GM12878 (cell line): ENCODE measurements around the gene B3GNT3.

Experiments used
- CHD2 ChIP-seq: IDR thresholded peaks from 2 replicates; pipeline ENCODE4 v1.6.1; 2011; ENCODE audit warnings: low read depth, low read length, improper control_type of control experiment, borderline replicate concordance
- CTCF ChIP-seq, 3 experiments: IDR thresholded peaks in 2 of 3; conservative IDR thresholded peaks in 1 of 3; 2 replicates each; pipeline ENCODE4 v1.5.1; 2011; ENCODE audit warnings: low read depth in 3 of 3, low read length in 3 of 3, mild to moderate bottlenecking in 3 of 3, control low read depth in 2 of 3, moderate library complexity in 2 of 3, inconsistent platforms in 1 of 3, mixed read lengths in 1 of 3; ENCODE audit not compliant: control insufficient read depth in 2 of 3, insufficient read depth in 1 of 3; ENCODE audit errors: extremely low read depth in 1 of 3
- DPF2 ChIP-seq: fragments of 450-650 bp; IDR thresholded peaks from 2 replicates; pipeline ENCODE4 v1.6.1; 2017; ENCODE audit warnings: mild to moderate bottlenecking
- EP300 ChIP-seq, 2 experiments: fragments of 150-350 bp in 1 of 2; IDR thresholded peaks; 2 replicates each; pipeline ENCODE4 v1.6.1; 2011 to 2012; ENCODE audit warnings: low read depth in 2 of 2, low read length in 2 of 2, borderline replicate concordance in 1 of 2, improper control_type of control experiment in 1 of 2, inconsistent platforms in 1 of 2; ENCODE audit not compliant: control insufficient read depth in 1 of 2
- ETV6 ChIP-seq, 2 experiments: fragments of 450-650 bp in 1 of 2; IDR thresholded peaks in 1 of 2; conservative IDR thresholded peaks in 1 of 2; 2 replicates each; pipeline ENCODE4 v1.6.1; 2014; ENCODE audit warnings: antibody characterized with exemption in 1 of 2, borderline replicate concordance in 1 of 2, low read depth in 1 of 2, mild to moderate bottlenecking in 1 of 2, moderate library complexity in 1 of 2
- EZH2 ChIP-seq: IDR thresholded peaks from 2 replicates; pipeline ENCODE4 v1.6.1; 2012; ENCODE audit warnings: low read depth, mild to moderate bottlenecking, control low read depth, inconsistent platforms, low read length, borderline replicate concordance; ENCODE audit not compliant: control insufficient read depth
- MLLT1 ChIP-seq: fragments of 450-650 bp; IDR thresholded peaks from 2 replicates; pipeline ENCODE4 v1.6.1; 2016; ENCODE audit warnings: mild to moderate bottlenecking
- POLR2A ChIP-seq: IDR thresholded peaks from 2 replicates; pipeline ENCODE4 v1.6.1; 2011; ENCODE audit warnings: low read depth, mild to moderate bottlenecking, low read length
- REST ChIP-seq: IDR thresholded peaks from 2 replicates; pipeline ENCODE4 v1.6.1; 2012; ENCODE audit warnings: mild to moderate bottlenecking, low read depth, low read length
- TF ChIP-seq, protein P1 (sequence below): fragments of 450-650 bp; formaldehyde crosslinking; IDR thresholded peaks from 2 replicates; pipeline ENCODE4 v1.5.0; 2022; ENCODE audit warnings: mild to moderate bottlenecking, missing genetic modification characterization
- TF ChIP-seq, protein P2 (sequence below): fragments of 450-650 bp; conservative IDR thresholded peaks from 2 replicates; pipeline ENCODE4 v1.6.1; 2017; ENCODE audit warnings: mild to moderate bottlenecking, moderate library complexity

- no peak for TF ChIP-seq CHD2
- TF ChIP-seq, protein P1, sequence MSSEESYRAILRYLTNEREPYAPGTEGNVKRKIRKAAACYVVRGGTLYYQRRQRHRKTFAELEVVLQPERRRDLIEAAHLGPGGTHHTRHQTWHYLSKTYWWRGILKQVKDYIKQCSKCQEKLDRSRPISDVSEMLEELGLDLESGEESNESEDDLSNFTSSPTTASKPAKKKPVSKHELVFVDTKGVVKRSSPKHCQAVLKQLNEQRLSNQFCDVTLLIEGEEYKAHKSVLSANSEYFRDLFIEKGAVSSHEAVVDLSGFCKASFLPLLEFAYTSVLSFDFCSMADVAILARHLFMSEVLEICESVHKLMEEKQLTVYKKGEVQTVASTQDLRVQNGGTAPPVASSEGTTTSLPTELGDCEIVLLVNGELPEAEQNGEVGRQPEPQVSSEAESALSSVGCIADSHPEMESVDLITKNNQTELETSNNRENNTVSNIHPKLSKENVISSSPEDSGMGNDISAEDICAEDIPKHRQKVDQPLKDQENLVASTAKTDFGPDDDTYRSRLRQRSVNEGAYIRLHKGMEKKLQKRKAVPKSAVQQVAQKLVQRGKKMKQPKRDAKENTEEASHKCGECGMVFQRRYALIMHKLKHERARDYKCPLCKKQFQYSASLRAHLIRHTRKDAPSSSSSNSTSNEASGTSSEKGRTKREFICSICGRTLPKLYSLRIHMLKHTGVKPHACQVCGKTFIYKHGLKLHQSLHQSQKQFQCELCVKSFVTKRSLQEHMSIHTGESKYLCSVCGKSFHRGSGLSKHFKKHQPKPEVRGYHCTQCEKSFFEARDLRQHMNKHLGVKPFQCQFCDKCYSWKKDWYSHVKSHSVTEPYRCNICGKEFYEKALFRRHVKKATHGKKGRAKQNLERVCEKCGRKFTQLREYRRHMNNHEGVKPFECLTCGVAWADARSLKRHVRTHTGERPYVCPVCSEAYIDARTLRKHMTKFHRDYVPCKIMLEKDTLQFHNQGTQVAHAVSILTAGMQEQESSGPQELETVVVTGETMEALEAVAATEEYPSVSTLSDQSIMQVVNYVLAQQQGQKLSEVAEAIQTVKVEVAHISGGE = no peak
- TF ChIP-seq CTCF (IDR thresholded peaks at IDR 0.05 in 2 of 3, conservative IDR thresholded peaks at IDR 0.05 in 1 of 3; ENCODE audit: control insufficient read depth in 2 of 3, extremely low read depth in 1 of 3, insufficient read depth in 1 of 3, low read depth in 3 of 3, low read length in 3 of 3) = no peak
- TF ChIP-seq POLR2A = no peak
- TF ChIP-seq MLLT1 = no peak
- TF ChIP-seq, protein P2, sequence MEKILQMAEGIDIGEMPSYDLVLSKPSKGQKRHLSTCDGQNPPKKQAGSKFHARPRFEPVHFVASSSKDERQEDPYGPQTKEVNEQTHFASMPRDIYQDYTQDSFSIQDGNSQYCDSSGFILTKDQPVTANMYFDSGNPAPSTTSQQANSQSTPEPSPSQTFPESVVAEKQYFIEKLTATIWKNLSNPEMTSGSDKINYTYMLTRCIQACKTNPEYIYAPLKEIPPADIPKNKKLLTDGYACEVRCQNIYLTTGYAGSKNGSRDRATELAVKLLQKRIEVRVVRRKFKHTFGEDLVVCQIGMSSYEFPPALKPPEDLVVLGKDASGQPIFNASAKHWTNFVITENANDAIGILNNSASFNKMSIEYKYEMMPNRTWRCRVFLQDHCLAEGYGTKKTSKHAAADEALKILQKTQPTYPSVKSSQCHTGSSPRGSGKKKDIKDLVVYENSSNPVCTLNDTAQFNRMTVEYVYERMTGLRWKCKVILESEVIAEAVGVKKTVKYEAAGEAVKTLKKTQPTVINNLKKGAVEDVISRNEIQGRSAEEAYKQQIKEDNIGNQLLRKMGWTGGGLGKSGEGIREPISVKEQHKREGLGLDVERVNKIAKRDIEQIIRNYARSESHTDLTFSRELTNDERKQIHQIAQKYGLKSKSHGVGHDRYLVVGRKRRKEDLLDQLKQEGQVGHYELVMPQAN = no peak
- TF ChIP-seq ETV6 (conservative IDR thresholded peaks at IDR 0.05 in 1 of 2, IDR thresholded peaks at IDR 0.05 in 1 of 2; ENCODE audit: borderline replicate concordance in 1 of 2, low read depth in 1 of 2) = no peak
- TF ChIP-seq EZH2 = no peak
- no peak for TF ChIP-seq EP300 (IDR thresholded peaks at IDR 0.05; ENCODE audit: borderline replicate concordance in 1 of 2, control insufficient read depth in 1 of 2, low read depth in 2 of 2, low read length in 2 of 2)
- TF ChIP-seq REST = no peak
- TF ChIP-seq DPF2 = no peak
These were observed 45.9 kb upstream of the B3GNT3 start for GRCh38 chr19:17748884-17749638.
